Panc1 (cell line): ENCODE results near the gene FAM168B.

Experiments used
- CTCF ChIP-seq: fragments of 450-650 bp; IDR thresholded peaks from 2 replicates; pipeline ENCODE4 v1.5.1; 2017; ENCODE audit warnings: mild to moderate bottlenecking
- POLR2AphosphoS5 ChIP-seq: IDR thresholded peaks from 2 replicates; pipeline ENCODE4 v1.6.1; 2012; ENCODE audit warnings: mild to moderate bottlenecking, low read depth, low read length, moderate library complexity

- TF ChIP-seq CTCF (no peak), POLR2AphosphoS5 (no peak)
Observed at GRCh38 chr2:131058920-131059319, 34.3 kb downstream of the FAM168B start.
